HuH-7.5 (cell line): ENCODE data around the gene MARCHF10.

Experiments used
- DNase-seq: peaks from one replicate; pipeline ENCODE4 v3.0.0; 2011; ENCODE audit warnings: low spot score

MARCHF10 gene

DNA sequence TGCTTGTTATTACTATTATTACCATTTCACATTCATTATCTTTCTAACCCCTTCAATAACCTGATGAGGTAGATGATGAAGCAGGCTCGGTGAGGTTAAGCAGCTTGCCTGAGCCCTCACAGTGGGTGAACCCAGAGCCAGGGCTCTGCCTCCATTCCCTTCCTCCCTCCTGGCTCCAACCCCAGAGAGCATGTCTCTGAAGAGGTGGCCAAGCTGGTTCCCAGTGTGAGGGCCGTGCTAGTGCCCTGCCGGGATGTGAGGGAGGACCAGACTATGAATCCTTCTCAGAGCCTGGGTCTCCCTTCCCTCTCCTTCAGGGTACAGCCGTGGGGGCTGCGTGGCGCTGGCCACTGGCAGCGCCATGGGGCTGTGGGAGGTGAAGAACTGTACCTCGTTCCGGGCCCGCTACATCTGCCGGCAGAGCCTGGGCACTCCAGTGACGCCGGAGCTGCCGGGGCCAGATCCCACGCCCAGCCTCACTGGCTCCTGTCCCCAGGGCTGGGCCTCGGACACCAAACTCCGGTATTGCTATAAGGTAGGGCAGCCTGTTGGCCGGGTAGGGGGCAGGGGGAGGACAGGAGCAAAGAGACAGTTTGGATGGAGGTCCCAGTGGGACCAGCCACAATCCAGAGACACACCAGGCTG, 131.0 kb downstream of the MARCHF10 start:
- DNase-seq, result no peak

DNA sequence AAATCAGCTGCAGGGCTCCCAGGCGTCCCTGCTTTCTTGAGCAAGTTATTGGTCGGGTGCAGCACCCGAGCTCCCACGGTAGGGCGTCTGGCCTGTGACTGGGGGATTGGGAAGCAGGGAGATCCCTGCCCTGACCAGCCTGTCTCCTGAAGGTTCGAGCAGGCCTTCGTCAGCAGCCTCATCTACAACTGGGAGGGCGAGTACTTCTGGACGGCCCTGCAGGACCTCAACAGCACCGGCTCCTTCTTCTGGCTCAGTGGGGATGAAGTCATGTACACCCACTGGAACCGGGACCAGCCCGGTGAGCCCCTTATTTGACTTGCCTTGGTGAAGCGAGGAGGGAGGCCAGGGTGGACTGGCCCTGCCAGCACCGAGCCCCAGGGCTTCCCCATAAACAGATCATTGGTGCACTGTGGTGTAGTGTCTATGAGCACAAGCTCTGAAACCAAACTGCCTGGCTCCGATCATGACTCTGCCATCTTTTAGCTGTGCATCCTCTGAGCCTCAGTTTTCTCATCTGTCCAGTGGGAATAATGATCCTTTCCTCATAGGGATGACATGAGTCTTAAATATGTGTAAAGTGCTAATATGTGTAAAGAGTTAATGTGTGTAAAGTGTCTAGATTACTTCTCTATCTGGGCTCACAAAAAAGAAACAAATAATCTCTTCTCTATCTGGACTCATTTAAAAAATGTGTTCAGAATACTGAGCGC, 131.7 kb downstream of the MARCHF10 start:
- no peak for DNase-seq

GRCh38 chr17:62675701-62676100, 132.4 kb downstream of the MARCHF10 start:
- DNase-seq, result no peak

DNA sequence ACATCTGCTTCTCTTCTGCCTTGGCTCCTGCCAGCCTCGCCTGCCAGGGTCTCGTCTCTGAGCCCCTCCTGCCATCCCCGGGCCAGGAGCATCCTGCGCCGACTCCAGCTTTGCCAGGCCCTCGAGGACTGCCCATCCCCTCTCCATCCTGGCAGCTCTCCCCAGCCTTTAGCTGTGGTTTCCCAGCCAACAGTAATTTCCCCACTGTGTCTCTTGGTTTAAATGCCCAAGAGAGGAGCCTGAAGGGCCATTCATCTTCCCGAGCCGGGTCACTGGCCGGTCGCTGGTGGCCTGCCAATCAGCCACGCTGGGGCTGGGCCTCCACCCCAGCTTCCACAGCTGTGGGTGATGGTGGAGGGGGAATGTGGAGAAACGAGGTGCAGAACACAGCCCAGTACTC, 132.9 kb downstream of the MARCHF10 start:
- no peak for DNase-seq

GRCh38 chr17:62674841-62675240, 133.3 kb downstream of the MARCHF10 start:
- DNase-seq, result no peak

DNA sequence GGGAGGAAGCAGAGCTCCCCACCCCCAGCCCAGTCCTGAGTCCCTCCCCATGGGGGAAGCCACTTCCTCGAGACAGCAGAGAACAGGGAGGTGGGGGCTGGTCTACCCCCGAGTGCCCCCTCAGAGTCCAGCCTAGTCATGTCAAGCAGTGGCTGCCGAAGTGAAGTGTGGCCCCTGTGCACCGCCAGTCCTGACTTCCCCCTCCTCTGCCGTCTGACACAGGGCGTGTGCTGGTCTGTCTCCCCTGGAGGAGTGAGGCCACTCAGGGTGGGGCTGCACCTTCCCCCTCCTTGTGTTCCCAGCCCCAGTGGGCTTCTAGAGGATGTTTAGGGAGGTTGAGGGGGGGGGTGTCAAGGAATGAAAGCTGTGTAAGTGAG, 133.8 kb downstream of the MARCHF10 start:
- no peak for DNase-seq

DNA sequence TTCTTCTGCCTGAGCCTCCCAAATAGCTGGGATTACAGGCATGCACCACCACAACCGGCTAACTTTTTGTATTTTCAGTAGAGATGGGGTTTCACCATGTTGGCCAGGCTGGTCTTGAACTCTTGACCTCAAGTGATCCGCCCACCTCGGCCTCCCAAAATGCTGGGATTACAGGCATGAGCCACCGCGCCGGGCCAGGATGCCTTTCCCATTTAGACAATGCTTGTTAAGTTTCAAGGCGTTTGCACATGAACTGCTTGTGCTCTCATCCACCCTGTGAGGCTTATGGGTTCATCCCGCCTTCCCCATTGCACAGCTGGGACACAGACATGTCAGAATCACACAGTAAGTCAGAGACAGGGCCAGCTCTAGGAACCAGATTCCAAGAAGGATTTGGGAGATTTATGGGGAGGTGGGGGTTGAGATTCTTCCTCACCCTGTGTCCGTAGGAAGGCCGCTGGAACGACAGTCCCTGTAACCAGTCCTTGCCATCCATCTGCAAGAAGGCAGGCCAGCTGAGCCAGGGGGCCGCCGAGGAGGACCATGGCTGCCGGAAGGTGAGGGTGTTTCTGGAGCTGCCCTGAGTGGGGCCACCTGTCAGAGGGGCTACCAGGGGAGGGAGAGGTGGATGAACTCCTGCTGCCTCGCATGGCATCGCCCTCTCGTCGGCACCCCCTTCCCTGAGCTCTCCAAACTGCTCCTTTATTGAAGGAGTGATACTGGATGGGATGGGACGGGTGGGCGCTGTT, 134.3 kb downstream of the MARCHF10 start:
- no peak for DNase-seq

DNA sequence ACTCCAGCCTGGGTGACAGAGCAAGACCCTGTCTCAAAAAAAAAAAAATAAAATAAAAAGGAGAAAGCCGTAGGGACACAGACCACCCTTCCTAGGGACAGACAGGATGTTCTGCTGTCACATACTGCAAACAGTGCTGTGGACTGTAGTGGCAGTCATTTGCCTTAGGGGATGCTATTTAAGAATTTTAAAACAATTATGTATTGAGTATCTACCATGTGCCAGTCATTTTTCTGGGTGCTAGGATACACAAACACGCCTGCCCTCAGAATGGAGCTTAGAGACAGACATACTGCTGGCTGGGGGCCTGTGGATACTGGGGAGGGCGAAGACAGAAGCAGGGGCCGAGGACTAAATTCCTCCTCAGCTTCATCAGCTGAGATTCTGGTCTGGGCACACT, 135.2 kb downstream of the MARCHF10 start:
- DNase-seq, result no peak

- peak; percentile 67 for DNase-seq
Observed at GRCh38 chr17:62671553-62671952, 136.6 kb downstream of the MARCHF10 start.

DNA sequence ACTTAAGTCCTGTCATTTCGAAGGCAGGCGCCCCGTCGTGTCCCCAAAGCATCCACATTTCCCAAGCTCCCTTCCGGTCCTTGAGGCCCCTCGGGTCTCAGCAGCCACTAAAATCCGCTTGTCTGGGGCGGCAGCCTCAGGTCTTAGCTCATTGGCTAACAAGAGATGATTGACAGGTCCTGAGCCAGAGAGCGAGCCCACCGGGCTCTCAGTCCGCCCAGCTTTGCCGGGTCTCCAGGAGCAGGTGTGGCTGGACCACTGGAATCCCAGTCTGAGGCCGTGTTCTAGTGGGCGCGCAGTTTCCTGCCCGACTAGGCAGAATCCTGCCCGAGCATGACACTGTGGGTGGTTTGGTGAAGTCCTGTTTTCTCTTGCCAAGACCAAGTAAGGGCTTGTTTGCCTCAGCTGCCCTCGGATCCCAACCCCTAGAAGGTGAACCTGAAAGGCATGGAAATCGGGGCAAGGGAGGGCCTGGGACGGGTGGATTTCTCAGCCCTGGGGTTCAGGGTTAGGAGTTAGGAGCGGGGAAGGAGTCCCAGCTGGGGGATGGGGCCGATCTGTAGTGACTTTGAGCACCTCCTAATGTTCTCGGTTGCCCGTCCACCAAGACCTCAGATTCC, 137.8 kb downstream of the MARCHF10 start:
- no peak for DNase-seq

GRCh38 chr17:62668091-62668804, 139.9 kb downstream of the MARCHF10 start:
- no peak for DNase-seq

DNA sequence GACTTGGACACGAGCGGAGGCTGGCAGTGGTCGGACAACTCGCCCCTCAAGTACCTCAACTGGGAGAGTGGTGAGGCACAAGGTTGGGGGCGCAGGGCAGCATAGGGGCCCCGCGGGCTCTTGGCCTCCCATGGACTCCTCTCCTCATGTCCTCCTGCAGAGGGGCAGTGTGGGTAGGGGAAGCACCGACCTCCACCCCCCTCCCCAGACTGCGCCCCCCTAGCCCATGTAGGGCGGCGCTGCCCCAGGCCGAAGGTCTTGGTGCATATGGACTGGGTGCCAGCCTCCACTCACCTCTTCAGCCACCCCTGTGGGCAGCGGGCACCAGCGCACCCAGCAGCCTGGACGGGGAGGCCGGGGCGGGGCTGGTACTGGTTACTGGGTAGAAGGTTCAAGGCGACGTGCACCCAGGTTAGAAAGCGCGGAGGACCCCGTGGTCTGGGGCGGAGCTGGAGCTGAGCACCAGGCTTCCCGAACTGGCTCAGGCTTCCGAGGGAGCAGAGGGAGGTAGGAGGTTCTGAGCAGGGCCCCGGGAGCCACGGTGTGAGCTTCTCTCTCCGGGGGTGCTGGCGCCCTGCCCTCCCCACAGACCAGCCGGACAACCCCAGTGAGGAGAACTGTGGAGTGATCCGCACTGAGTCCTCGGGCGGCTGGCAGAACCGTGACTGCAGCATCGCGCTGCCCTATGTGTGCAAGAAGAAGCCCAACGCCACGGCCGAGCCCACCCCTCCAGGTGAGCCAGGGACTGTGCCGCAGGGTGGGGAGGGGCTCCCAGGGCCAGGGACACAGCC, 141.1 kb downstream of the MARCHF10 start:
- DNase-seq, result no peak

DNA sequence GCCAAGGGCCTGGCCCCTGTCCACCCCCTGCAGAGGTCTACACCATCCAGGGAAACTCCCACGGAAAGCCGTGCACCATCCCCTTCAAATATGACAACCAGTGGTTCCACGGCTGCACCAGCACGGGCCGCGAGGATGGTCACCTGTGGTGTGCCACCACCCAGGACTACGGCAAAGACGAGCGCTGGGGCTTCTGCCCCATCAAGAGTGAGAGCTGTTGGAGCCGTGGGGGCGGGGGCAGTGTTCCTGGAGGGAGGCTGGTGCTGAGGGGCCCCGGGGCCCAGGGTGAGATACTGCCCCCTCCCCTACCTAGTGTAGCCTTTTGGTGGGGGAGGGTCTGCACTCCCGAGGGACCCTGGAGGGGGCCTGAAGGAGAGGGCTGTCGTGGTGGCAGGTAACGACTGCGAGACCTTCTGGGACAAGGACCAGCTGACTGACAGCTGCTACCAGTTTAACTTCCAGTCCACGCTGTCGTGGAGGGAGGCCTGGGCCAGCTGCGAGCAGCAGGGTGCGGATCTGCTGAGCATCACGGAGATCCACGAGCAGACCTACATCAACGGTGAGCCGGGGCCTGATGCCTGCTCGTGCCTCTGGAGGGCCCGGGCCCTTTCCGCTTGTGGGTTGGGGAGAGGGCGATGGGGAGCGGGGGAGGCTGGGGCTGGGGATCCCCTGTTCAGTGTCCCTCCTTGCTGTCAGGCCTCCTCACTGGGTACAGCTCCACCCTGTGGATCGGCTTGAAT, 141.9 kb downstream of the MARCHF10 start:
- no peak for DNase-seq

DNA sequence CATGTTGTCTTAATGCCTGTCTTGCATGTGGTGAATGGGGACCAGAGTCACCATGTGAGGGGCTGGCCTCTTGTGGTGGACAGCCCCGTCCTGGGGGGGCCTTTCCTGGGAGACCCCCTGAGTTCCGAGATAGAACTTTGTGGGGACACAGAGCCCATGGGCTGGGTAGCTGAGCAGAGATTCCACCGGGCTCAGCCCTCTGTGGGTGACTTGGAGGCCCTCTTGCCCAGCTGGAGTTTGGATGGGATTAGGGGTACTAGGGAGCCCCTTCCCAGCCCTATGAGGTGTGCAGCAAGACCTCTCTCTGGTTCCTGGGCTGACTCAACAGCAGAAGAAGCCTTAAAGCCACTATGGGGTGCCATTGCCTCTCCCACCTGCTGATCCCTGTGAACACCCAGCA, 142.5 kb downstream of the MARCHF10 start:
- no peak for DNase-seq

- no peak for DNase-seq
Observed at GRCh38 chr17:62664336-62665120, 143.6 kb downstream of the MARCHF10 start.

DNA sequence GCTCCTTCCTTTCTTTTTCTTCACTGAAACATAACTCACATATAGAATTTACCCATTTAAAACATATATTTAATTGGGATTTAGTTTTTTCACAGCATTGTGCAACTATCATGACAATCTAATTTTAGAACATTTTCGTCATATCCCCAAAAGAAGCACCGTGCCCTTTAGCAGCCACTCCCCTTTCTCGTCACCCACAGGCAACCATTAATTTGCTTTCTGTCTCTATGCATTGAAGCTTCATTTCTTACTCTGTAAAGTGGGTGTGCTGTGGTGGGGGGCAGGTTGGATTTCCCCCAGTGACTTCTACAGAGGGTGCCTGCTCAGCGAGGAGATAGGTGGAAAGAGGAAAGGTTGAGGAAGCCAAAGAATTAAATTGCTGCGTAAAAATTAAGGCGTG, 144.8 kb downstream of the MARCHF10 start:
- DNase-seq, result no peak

DNA sequence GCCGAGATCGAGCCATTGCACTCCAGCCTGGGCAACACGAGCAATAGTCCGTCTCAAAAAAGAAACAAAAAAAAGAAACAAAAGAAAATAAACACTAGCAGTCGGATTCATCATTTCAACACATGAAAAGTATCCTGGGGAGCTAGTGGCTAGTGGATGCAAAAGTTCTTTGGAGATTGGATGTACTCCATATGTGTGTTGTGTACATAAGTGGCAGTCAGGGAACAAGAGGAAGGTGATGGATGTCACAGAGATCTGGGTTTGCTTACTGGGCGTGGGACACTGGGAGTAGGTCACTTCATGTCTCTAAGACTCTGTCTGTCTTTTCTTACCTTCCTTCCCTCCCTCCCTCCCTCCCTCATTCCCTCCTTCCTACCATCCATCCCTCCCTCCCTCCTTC, 145.3 kb downstream of the MARCHF10 start:
- DNase-seq, result no peak

DNA sequence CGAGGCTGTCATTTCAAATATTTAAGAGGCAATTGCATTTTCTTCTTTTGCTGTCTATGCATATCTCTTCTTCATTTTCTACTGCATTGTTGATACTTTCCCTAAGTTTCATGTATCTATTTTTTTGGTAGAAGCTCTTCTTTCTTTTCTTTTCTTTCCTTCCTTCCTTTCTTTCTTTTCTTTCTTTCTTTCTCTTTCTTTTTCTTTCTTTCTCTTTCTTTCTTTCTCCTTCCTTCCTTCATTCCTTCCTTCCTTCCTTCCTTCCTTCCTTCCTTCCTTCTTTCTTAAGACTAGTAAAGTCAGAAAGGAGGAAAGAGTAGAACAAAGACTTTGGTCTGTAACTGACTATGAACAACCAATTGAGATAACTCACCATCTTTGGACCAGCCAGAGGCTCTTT, 146.8 kb downstream of the MARCHF10 start:
- no peak for DNase-seq

- DNase-seq, result no peak
Observed at GRCh38 chr17:62660629-62661118, 147.4 kb downstream of the MARCHF10 start.
